A549 (cell line): ENCODE results near the gene TBC1D22A. TPM values are rescaled to one million over a fixed set of nuclear protein-coding genes. Genes with fewer than 3 reads are reported as not detected.

Experiments
- ATAC-seq, 2 experiments: fragments of 200-7000 bp in 1 of 2; fragments of >200 bp in 1 of 2; cut with Nextera tagmentation in 1 of 2; cut with Tn5 transposase in 1 of 2; 3 replicates each; pipeline versions ENCODE4 v1.8.0 to v1.9.1; 2018 to 2020; ENCODE audit warnings: mild to moderate bottlenecking in 1 of 2, moderate library complexity in 1 of 2
- CTCF ChIA-PET: fragments of 300-600 bp; sonication (Branson Sonifier 250); formaldehyde crosslinking; extraction: SDS; loops from one replicate; lab custom pipeline; 2021; ENCODE audit warnings: antibody characterized with exemption, inconsistent platforms; lab: Yijun Ruan, JAX
- POLR2A ChIA-PET: fragments of 350-600 bp; formaldehyde crosslinking; extraction: SDS; loops from one replicate; lab custom pipeline; 2021; ENCODE audit warnings: antibody characterized with exemption, inconsistent platforms; lab: Yijun Ruan, JAX
- DNase-seq, 2 experiments: peaks; one replicate each; pipeline versions ENCODE4 v3.0.0 to v3.0.0-alpha.2; 2011 to 2016; ENCODE audit warnings: low read depth in 1 of 2, low spot score in 1 of 2
- FAIRE-seq: peaks from 2 replicates; lab custom pipeline; 2011; peaks lifted over from hg19 to GRCh38; lab: Jason Lieb, UNC
- H3K27ac ChIP-seq, 2 experiments: fragments of >200 bp; sonication (Bioruptor Twin); formaldehyde crosslinking; 3 replicates each; pipeline ENCODE4 v1.5.1; 2016 to 2017
- H3K4me1 ChIP-seq: fragments of >200 bp; sonication (Bioruptor Twin); formaldehyde crosslinking; 3 replicates; pipeline ENCODE4 v1.6.1; 2016
- H3K4me2 ChIP-seq: fragments of >200 bp; sonication (Bioruptor Twin); formaldehyde crosslinking; 3 replicates; pipeline ENCODE4 v1.6.1; 2016
- H3K4me3 ChIP-seq: fragments of >200 bp; sonication (Bioruptor Twin); formaldehyde crosslinking; 3 replicates; pipeline ENCODE4 v1.5.1; 2016
- H3K9me3 ChIP-seq: fragments of >200 bp; sonication (Bioruptor Twin); formaldehyde crosslinking; 3 replicates; pipeline ENCODE4 v1.6.1; 2016
- BCL3 ChIP-seq: fragments of >200 bp; sonication (Bioruptor Twin); formaldehyde crosslinking; IDR thresholded peaks from 3 replicates; pipeline ENCODE4 v1.6.1; 2016
- CBX2 ChIP-seq: fragments of 200-600 bp; sonication (generic); IDR thresholded peaks from 2 replicates; pipeline ENCODE4 v1.6.1; 2016; ENCODE audit warnings: low read depth, mild to moderate bottlenecking, borderline replicate concordance
- CHD2 ChIP-seq: fragments of 150-350 bp; IDR thresholded peaks from 2 replicates; pipeline ENCODE4 v1.6.1; 2014; ENCODE audit warnings: low read length; ENCODE audit not compliant: partially characterized antibody
- EHF ChIP-seq: fragments of 250-450 bp; sonication (Bioruptor Pico); IDR thresholded peaks from 2 replicates; pipeline ENCODE4 v1.5.0; 2020; ENCODE audit warnings: mild to moderate bottlenecking
- EHMT2 ChIP-seq: fragments of 200-600 bp; sonication (generic); IDR thresholded peaks from 2 replicates; pipeline ENCODE4 v1.6.1; 2016; ENCODE audit warnings: antibody characterized with exemption, low read depth, mild to moderate bottlenecking, moderate library complexity
- ELK1 ChIP-seq: fragments of 150-350 bp; IDR thresholded peaks from 2 replicates; pipeline ENCODE4 v1.6.1; 2014; ENCODE audit warnings: low read depth, mild to moderate bottlenecking, low read length
- EP300 ChIP-seq, 2 experiments: fragments of >200 bp; sonication (Bioruptor Twin); formaldehyde crosslinking; IDR thresholded peaks; 2 replicates in 1 of 2; 3 replicates in 1 of 2; pipeline ENCODE4 v1.6.1; 2016 to 2017
- FOSB ChIP-seq: fragments of 250-450 bp; sonication (Bioruptor Pico); IDR thresholded peaks from 2 replicates; pipeline ENCODE4 v1.5.0; 2020; ENCODE audit warnings: mild to moderate bottlenecking, moderate library complexity
- GATA3 ChIP-seq: IDR thresholded peaks from 2 replicates; pipeline ENCODE4 v1.6.1; 2012; ENCODE audit warnings: borderline replicate concordance
- HDAC2 ChIP-seq: fragments of 200-600 bp; sonication (generic); IDR thresholded peaks from 2 replicates; pipeline ENCODE4 v1.6.1; 2016
- HOXA7 ChIP-seq: fragments of 250-450 bp; sonication (Bioruptor Pico); IDR thresholded peaks from 2 replicates; pipeline ENCODE4 v1.5.0; 2020; ENCODE audit warnings: mild to moderate bottlenecking, moderate library complexity
- JUN ChIP-seq, 2 experiments: fragments of >200 bp; sonication (Bioruptor Twin); formaldehyde crosslinking; IDR thresholded peaks; 2 replicates in 1 of 2; 3 replicates in 1 of 2; pipeline ENCODE4 v1.6.1; 2016 to 2017
- JUNB ChIP-seq: fragments of >200 bp; sonication (Bioruptor Twin); formaldehyde crosslinking; IDR thresholded peaks from 2 replicates; pipeline ENCODE4 v1.6.1; 2016
- MAZ ChIP-seq: fragments of 150-350 bp; IDR thresholded peaks from 2 replicates; pipeline ENCODE4 v1.6.1; 2014; ENCODE audit warnings: antibody characterized with exemption, low read depth, low read length, borderline replicate concordance
- NR3C1 ChIP-seq: fragments of >200 bp; sonication (Bioruptor Twin); formaldehyde crosslinking; IDR thresholded peaks from 3 replicates; pipeline ENCODE4 v1.6.1; 2017
- POLR2AphosphoS2 ChIP-seq: conservative IDR thresholded peaks from 2 replicates; pipeline ENCODE4 v1.6.1; 2012; ENCODE audit warnings: low read length, improper control_type of control experiment, inconsistent platforms
- RAD21 ChIP-seq, 2 experiments: fragments of >200 bp in 1 of 2; sonication (Bioruptor Twin) in 1 of 2; formaldehyde crosslinking in 1 of 2; IDR thresholded peaks in 1 of 2; conservative IDR thresholded peaks in 1 of 2; 2 replicates in 1 of 2; 3 replicates in 1 of 2; pipeline ENCODE4 v1.6.1; 2012 to 2018; ENCODE audit warnings: inconsistent platforms in 1 of 2
- RARB ChIP-seq: fragments of 250-450 bp; sonication (Bioruptor Pico); IDR thresholded peaks from 2 replicates; pipeline ENCODE4 v1.8.0; 2021; ENCODE audit warnings: mild to moderate bottlenecking, moderate library complexity
- SREBF2 ChIP-seq: fragments of 450-650 bp; IDR thresholded peaks from 2 replicates; pipeline ENCODE4 v1.6.1; 2014; ENCODE audit warnings: mild to moderate bottlenecking, moderate library complexity
- TFCP2L1 ChIP-seq: fragments of 250-450 bp; sonication (Bioruptor Pico); IDR thresholded peaks from 2 replicates; pipeline ENCODE4 v1.5.0; 2021; ENCODE audit warnings: mild to moderate bottlenecking
- USF2 ChIP-seq: fragments of 450-650 bp; IDR thresholded peaks from 2 replicates; pipeline ENCODE4 v1.6.1; 2014; ENCODE audit warnings: antibody characterized with exemption
- ZNF302 ChIP-seq: fragments of 250-450 bp; sonication (Bioruptor Pico); IDR thresholded peaks from 2 replicates; pipeline ENCODE4 v1.9.0; 2021; ENCODE audit warnings: inconsistent platforms, mild to moderate bottlenecking, moderate library complexity
- ZSCAN20 ChIP-seq: fragments of 250-450 bp; sonication (Bioruptor Pico); IDR thresholded peaks from 2 replicates; pipeline ENCODE4 v1.8.0; 2022; ENCODE audit warnings: mild to moderate bottlenecking, moderate library complexity
- WGBS: methylation state at CpG from one replicate; pipeline ENCODE4 v1.1.6; 2017; ENCODE audit errors: missing lambda C conversion rate; 5-methylcytosine and 5-hydroxymethylcytosine counted together
- polyA plus RNA-seq, 4 experiments: library from polyadenylated mRNA; depleted of rRNA in 3 of 4; stranded (reverse); fragments of >200 nt; fragmentation: RNase III in 1 of 4; extraction: RNeasy Plus Mini Kit Qiagen cat#74134 plus additional on column Dnase treatment in 1 of 4; gene quantifications; 2 replicates in 3 of 4; 3 replicates in 1 of 4; pipeline ENCODE4 v1.2.3, GENCODE V29; 2011 to 2017
- TF ChIP-seq, protein P1 (sequence below): fragments of >200 bp; sonication (Bioruptor Twin); formaldehyde crosslinking; IDR thresholded peaks from 2 replicates; pipeline ENCODE4 v1.6.1; 2016
- TF ChIP-seq, protein P2 (sequence below): IDR thresholded peaks from 2 replicates; pipeline ENCODE4 v1.6.1; 2012

The TBC1D22A gene
- polyA plus RNA-seq, 2 of the 4 experiments (the other 2 are of a cell fraction) = 8.9 to 10.8 TPM

DNA sequence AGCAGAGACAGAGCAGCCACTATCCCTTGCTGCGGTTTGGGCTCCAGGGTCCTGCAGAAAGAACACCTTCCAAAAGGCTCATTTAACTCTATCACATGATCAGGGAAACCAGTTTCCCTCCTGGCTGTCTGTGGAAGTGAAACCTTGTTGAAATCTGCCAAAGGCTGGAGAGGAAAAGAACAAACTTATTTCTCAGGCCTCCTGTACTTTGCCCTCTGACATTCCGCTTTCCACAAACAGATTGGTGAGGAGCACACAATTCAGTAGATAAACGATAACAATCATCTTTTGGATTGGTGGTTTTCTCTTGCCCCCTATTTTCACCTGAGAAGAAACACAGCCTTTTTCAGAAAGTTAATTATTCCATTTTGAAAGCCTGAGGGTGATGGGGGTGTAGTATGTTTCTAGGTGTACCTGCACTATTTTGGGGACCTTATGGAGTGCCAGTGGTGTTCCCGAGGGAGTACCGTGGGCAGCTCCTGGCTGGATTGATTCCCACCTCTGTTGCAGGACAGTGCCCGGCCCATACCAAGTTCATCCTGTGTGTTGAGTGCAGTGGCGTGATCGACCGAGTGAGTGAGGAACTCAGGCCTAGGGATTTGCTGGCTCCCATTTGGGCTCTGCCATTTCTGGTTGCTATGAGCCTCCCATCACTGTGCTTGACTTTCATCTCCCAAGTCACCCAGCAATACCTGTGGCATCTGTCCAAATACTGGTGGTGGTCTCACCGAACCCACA, 102.0 kb downstream of the TBC1D22A start:
- no peak overlapping the region for H3K27ac ChIP-seq
- DNase-seq = no peak
- TF ChIP-seq CHD2 = no peak
- TF ChIP-seq USF2 = no peak
- no peak for TF ChIP-seq JUN (IDR thresholded peaks at IDR 0.05)
- TF ChIP-seq GATA3 = no peak
- no peak for TF ChIP-seq ELK1
- TF ChIP-seq BCL3 = no peak
- no peak for TF ChIP-seq RARB (CRISPR knock-in tag)
- TF ChIP-seq, protein P1, sequence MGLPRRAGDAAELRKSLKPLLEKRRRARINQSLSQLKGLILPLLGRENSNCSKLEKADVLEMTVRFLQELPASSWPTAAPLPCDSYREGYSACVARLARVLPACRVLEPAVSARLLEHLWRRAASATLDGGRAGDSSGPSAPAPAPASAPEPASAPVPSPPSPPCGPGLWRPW = no peak
- TF ChIP-seq FOSB (CRISPR knock-in tag) = no peak
- TF ChIP-seq, protein P2, sequence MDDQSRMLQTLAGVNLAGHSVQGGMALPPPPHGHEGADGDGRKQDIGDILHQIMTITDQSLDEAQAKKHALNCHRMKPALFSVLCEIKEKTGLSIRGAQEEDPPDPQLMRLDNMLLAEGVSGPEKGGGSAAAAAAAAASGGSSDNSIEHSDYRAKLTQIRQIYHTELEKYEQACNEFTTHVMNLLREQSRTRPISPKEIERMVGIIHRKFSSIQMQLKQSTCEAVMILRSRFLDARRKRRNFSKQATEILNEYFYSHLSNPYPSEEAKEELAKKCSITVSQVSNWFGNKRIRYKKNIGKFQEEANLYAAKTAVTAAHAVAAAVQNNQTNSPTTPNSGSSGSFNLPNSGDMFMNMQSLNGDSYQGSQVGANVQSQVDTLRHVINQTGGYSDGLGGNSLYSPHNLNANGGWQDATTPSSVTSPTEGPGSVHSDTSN = no peak
- TF ChIP-seq SREBF2 = no peak
- TF ChIP-seq TFCP2L1 (CRISPR knock-in tag) = no peak
- TF ChIP-seq EHF = no peak
- no peak for TF ChIP-seq ZNF302
- TF ChIP-seq RAD21 (conservative IDR thresholded peaks at IDR 0.05 in 1 of 2, IDR thresholded peaks at IDR 0.05 in 1 of 2) = no peak
- no peak for TF ChIP-seq POLR2AphosphoS2
- no peak for TF ChIP-seq HDAC2
- TF ChIP-seq JUNB = no peak
- TF ChIP-seq, all 56 proteins: peak for 0
- 83% methylated on average over 10 of the region's 10 CpGs for WGBS
- no peaks in the 10 kb centered on the region for H3K9me3 ChIP-seq
- no peak overlapping the region for H3K4me3 ChIP-seq
- H3K4me1 ChIP-seq = no peaks in the 10 kb centered on the region
- ChIA-PET POLR2A (no interaction called here), CTCF (no interaction called here)
- FAIRE-seq = no peak
- H3K4me2 ChIP-seq = no peak overlapping the region
- no peak for ATAC-seq

- 95% methylated on average over 3 of the region's 3 CpGs for WGBS
These were observed 102.6 kb downstream of the TBC1D22A start for GRCh38 chr22:46865052-46865434.

More at GRCh38 chr22:46865052-46865434, 102.6 kb downstream of the TBC1D22A start:
- H3K4me2 ChIP-seq = no peak overlapping the region
- H3K4me1 ChIP-seq = no peaks in the 10 kb centered on the region
- H3K4me3 ChIP-seq = no peak overlapping the region
- DNase-seq = no peak
- ATAC-seq = no peak
- POLR2A ChIA-PET = no interaction called here
- no peak overlapping the region for H3K27ac ChIP-seq
- FAIRE-seq = no peak
- TF ChIP-seq EHMT2 (no peak), TFCP2L1 (CRISPR knock-in tag) (no peak), MAZ (no peak), EP300 (IDR thresholded peaks at IDR 0.05) (no peak), USF2 (no peak), SREBF2 (no peak), NR3C1 (no peak), CBX2 (no peak), HOXA7 (no peak), ZSCAN20 (CRISPR knock-in tag) (no peak)
- TF ChIP-seq, all 56 proteins: peak for 0
- H3K9me3 ChIP-seq = no peaks in the 10 kb centered on the region
- CTCF ChIA-PET = no interaction called here
